Loucy (cell line): ENCODE data around the gene SCN3A.

ENCODE experiments used
- H2AFZ ChIP-seq: fragments of 200-600 bp; sonication (generic); 2 replicates; pipeline ENCODE4 v1.6.0; 2016; ENCODE audit warnings: antibody characterized with exemption, mild to moderate bottlenecking, low read length, moderate library complexity
- H3F3A ChIP-seq: fragments of 200-600 bp; 2 replicates; pipeline ENCODE4 v1.6.0; 2016; ENCODE audit warnings: antibody characterized with exemption, low read depth, mild to moderate bottlenecking
- H3K27me3 ChIP-seq: fragments of 200-600 bp; sonication (generic); 2 replicates; pipeline ENCODE4 v1.6.1; 2014; ENCODE audit warnings: low read length, mild to moderate bottlenecking; ENCODE audit not compliant: insufficient read depth, poor library complexity, severe bottlenecking
- H3K36me3 ChIP-seq: fragments of 200-600 bp; sonication (generic); 2 replicates; pipeline ENCODE4 v1.6.1; 2016; ENCODE audit warnings: low read length; ENCODE audit not compliant: insufficient read depth
- H3K4me1 ChIP-seq: fragments of 200-600 bp; sonication (generic); 2 replicates; pipeline ENCODE4 v1.5.1; 2014; ENCODE audit warnings: low read length, mild to moderate bottlenecking; ENCODE audit not compliant: insufficient read depth, poor library complexity, severe bottlenecking
- H3K4me2 ChIP-seq: fragments of 200-600 bp; sonication (generic); 2 replicates; pipeline ENCODE4 v1.6.0; 2014; ENCODE audit warnings: antibody characterized with exemption, low read length, low read depth, mild to moderate bottlenecking; ENCODE audit not compliant: poor library complexity, severe bottlenecking
- H3K4me3 ChIP-seq: fragments of 200-600 bp; sonication (generic); 2 replicates; pipeline ENCODE4 v1.5.1; 2014; ENCODE audit warnings: low read length, mild to moderate bottlenecking, mixed read lengths; ENCODE audit not compliant: poor library complexity, severe bottlenecking
- H3K79me2 ChIP-seq: fragments of 200-600 bp; sonication (generic); 2 replicates; pipeline ENCODE4 v1.6.1; 2014; ENCODE audit warnings: low read length; ENCODE audit not compliant: insufficient read depth
- H3K9ac ChIP-seq: fragments of 200-600 bp; sonication (generic); 2 replicates; pipeline ENCODE4 v1.6.0; 2014; ENCODE audit warnings: mild to moderate bottlenecking, low read depth, low read length, moderate library complexity; ENCODE audit not compliant: poor library complexity, severe bottlenecking
- H3K9me2 ChIP-seq: fragments of 200-600 bp; sonication (generic); replicated peaks from 2 replicates; pipeline ENCODE4 v1.6.1; 2016; ENCODE audit warnings: low read depth, low read length, mixed read lengths
- H3K9me3 ChIP-seq: fragments of 200-600 bp; sonication (generic); 2 replicates; pipeline ENCODE4 v1.6.1; 2014; ENCODE audit warnings: mild to moderate bottlenecking, antibody characterized with exemption, low read length, low read depth; ENCODE audit not compliant: insufficient read depth
- H4K20me1 ChIP-seq: fragments of 200-600 bp; sonication (generic); 2 replicates; pipeline ENCODE4 v1.6.0; 2014; ENCODE audit warnings: antibody characterized with exemption, low read length, mild to moderate bottlenecking; ENCODE audit not compliant: insufficient read depth, poor library complexity, severe bottlenecking
- EZH2phosphoT487 ChIP-seq: fragments of 200-600 bp; IDR thresholded peaks from 2 replicates; pipeline ENCODE4 v1.6.1; 2018; ENCODE audit warnings: antibody characterized with exemption, mild to moderate bottlenecking, moderate library complexity, borderline replicate concordance
- TF ChIP-seq, protein P1 (sequence below): fragments of 200-600 bp; sonication (generic); conservative IDR thresholded peaks from 2 replicates; pipeline ENCODE4 v1.5.1; 2014; ENCODE audit warnings: mild to moderate bottlenecking, antibody characterized with exemption, low read length

SCN3A gene

DNA sequence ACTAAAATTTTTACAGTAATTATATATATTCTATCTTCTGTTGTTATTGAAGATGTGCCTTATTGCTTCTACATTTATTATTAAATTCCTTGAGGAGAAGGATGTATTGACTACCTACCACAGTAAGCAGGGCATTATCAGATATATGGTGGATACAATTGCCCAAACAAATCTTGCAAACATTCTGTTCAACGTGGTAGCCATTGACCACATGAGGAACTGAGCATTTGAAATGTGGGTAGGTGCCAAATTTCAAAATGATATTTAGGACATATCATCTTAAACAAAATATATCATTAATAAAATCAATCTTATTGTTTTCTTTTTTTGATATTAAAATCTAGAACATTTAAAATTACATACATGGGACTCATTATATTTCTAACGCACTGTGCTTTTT lies 11.1 kb downstream of the SCN3A start:
- H3K4me2 ChIP-seq: no peak overlapping the region
- H3K36me3 ChIP-seq: no peaks in the 10 kb centered on the region
- no peak overlapping the region for H3K9ac ChIP-seq
- H3K27me3 ChIP-seq: no peaks in the 10 kb centered on the region
- TF ChIP-seq, protein P1, sequence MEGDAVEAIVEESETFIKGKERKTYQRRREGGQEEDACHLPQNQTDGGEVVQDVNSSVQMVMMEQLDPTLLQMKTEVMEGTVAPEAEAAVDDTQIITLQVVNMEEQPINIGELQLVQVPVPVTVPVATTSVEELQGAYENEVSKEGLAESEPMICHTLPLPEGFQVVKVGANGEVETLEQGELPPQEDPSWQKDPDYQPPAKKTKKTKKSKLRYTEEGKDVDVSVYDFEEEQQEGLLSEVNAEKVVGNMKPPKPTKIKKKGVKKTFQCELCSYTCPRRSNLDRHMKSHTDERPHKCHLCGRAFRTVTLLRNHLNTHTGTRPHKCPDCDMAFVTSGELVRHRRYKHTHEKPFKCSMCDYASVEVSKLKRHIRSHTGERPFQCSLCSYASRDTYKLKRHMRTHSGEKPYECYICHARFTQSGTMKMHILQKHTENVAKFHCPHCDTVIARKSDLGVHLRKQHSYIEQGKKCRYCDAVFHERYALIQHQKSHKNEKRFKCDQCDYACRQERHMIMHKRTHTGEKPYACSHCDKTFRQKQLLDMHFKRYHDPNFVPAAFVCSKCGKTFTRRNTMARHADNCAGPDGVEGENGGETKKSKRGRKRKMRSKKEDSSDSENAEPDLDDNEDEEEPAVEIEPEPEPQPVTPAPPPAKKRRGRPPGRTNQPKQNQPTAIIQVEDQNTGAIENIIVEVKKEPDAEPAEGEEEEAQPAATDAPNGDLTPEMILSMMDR: no peak
- H3K9me2 ChIP-seq: no peaks in the 10 kb centered on the region
- no peak overlapping the region for H3K4me3 ChIP-seq
- H3F3A ChIP-seq: no peaks in the 10 kb centered on the region
- no peaks in the 10 kb centered on the region for H4K20me1 ChIP-seq
- H3K79me2 ChIP-seq: no peaks in the 10 kb centered on the region
- peaks cover 8% of the 10 kb centered on the region for H3K4me1 ChIP-seq
- H2AFZ ChIP-seq: no peak overlapping the region
- H3K9me3 ChIP-seq: no peaks in the 10 kb centered on the region

DNA sequence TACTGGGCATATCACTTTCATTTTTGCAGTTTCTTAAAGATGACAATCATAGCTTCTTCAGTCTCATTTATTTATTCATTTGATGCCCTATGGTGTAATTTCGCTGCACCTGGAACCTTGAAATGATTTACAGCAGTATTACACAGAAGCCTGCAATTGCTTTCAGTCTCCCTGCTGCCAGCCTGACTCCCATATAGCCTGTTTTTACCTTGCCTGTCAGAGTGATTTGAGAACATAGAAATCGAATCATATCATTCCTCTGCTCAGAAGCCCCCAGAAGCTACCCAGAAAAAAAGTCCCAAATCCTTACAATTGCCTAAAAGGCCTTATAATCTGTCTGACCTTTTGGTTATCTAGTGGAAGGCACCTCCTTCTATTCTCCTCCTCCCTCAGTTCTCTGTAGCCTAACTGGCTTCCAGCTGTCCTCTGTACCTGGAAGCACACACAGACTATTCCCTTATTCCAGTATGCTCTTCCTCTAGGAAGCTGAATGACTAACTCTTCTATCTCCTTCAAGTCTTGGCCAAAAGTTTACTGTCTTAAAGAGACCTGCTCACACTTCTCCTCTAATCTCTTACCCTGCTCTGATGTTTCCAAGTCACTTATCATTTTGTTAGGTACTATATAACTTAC lies 12.6 kb downstream of the SCN3A start:
- no peaks in the 10 kb centered on the region for H3K27me3 ChIP-seq
- H3K36me3 ChIP-seq: no peaks in the 10 kb centered on the region
- H2AFZ ChIP-seq: peak overlapping the region; percentile 59
- no peak overlapping the region for H3K4me2 ChIP-seq
- H3K9me3 ChIP-seq: no peaks in the 10 kb centered on the region
- no peaks in the 10 kb centered on the region for H3K79me2 ChIP-seq
- no peak overlapping the region for H3K9ac ChIP-seq
- no peak for TF ChIP-seq EZH2phosphoT487
- TF ChIP-seq, protein P1: no peak
- no peaks in the 10 kb centered on the region for H3F3A ChIP-seq
- no peak overlapping the region for H3K4me3 ChIP-seq
- no peaks in the 10 kb centered on the region for H4K20me1 ChIP-seq
- peaks cover 8% of the 10 kb centered on the region for H3K4me1 ChIP-seq
- H3K9me2 ChIP-seq: no peaks in the 10 kb centered on the region

DNA sequence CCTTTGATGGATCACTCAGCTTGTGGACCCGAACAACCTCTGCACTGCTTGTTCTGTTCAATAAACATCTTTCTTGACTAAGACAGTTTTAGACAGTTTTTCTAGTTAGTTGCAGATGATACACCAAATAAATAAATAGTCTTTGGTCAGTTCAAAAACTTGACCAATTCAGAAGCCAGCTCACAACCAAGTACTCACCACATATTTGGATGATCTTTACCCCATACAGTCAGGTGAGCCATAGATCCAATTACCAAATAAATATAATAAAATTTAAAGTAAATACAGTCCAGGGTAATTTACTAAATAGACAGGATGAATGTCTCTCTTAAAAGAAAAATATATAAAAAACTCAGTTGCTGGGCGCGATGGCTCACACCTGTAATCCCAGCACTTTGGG lies 18.2 kb downstream of the SCN3A start:
- TF ChIP-seq, protein P1: no peak
- TF ChIP-seq EZH2phosphoT487: no peak
- no peak overlapping the region for H3K4me3 ChIP-seq

More for the DNA sequence above, 18.2 kb downstream of the SCN3A start:
- no peaks in the 10 kb centered on the region for H3K9me3 ChIP-seq
- no peaks in the 10 kb centered on the region for H3K79me2 ChIP-seq
- no peaks in the 10 kb centered on the region for H3K27me3 ChIP-seq
- H3K36me3 ChIP-seq: no peaks in the 10 kb centered on the region
- H4K20me1 ChIP-seq: no peaks in the 10 kb centered on the region
- H3F3A ChIP-seq: no peaks in the 10 kb centered on the region
- no peaks in the 10 kb centered on the region for H3K9me2 ChIP-seq
- H3K4me2 ChIP-seq: no peak overlapping the region
- no peaks in the 10 kb centered on the region for H3K4me1 ChIP-seq
- no peak overlapping the region for H2AFZ ChIP-seq
- no peak overlapping the region for H3K9ac ChIP-seq
